Measurements from ENCODE around the gene HSD17B11.
"Not testable (repeated sequence)": the region's sequence is repeated elsewhere in the genome, so short reads cannot be mapped to it uniquely, and the experiment has no call there.

The HSD17B11 gene

DNA sequence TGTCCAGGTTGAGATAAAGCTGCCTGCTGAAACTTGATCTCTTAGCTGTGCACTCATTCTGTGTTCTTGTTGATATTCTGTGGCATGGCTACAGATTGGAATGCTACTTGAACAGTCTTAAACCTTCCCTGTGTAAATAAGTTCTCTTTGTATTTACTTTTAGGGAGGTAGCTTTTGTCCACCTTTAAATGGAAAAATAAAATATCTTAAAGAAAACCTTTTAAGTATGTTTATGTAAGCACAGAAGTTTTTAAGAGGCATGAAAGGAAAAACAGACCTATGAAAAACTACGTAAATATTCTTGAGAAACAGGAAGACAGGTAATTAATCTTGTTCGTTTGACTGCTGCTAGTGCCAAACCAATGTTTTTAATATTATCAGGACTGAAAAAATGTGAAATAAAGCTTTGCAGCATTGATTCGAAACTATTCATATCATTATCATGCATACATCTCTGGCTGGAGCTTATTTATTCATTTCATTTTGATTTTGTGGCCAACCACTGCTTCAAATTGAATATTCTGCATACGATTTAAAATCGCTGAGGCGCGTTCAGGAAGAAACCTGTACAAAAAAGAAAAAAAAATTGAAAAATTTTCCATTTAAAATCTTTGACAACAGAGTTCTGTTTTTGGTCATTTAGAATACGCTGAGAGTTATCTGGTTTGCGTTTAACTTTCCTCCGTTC, 86.1 kb downstream of the HSD17B11 start:
- DNase-seq: no peak

DNA sequence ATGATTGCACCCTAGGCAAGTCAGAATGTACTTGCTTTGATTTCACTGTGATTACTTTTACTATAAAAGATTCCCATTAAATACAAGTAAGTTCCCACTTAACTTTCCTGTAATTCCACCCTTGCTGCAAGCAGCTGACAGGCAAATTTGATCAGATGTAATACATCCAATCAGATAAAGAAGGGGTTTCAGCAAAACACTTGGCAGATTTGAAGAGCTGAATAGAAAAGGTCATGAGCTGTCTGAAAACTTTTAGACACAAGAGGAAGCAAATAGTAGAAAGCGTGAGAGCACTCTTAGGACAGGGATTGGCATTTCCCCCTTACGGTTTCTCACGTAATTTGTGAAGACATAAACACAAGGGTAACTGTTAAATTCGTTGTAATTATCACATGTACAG, 91.1 kb downstream of the HSD17B11 start:
- DNase-seq: no peak

DNA sequence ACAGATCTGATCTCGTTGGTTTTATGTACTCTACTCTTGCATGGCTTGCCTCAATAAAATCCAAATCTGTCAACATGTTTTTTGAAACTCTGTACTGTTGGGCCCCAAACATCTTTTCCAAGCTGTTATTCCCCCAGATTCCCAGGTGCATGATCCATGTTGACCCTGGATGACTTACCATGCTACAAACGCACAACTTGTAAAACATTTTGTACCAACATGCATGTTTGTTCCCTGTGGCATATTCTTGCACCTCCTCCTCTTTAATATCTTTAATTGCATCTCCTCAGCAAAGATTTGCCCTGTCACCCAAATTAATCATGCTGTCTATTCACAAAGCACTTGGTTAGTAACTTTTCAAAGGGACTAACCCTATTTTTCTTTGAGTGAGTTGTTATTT, 92.6 kb downstream of the HSD17B11 start:
- DNase-seq: no peak

DNA sequence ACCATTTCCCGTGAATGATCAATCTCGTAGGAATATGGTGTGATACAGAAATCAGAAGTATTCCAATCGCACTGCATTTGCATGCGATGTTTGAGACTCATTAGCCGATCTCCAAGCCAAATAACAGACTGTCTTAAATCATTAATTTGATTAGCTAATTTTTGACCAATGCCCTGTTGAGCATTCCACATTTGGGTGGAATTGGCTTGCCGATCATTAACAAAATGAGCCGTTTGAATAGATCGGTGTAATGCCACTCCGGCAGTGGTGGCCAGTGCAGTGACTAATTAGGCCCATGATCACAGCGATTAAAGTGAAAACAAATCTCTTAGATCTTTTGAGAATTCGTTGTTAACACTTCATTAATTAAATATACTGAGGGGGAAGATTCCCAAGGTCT, 96.1 kb downstream of the HSD17B11 start:
- not testable (repeated sequence) for DNase-seq

DNA sequence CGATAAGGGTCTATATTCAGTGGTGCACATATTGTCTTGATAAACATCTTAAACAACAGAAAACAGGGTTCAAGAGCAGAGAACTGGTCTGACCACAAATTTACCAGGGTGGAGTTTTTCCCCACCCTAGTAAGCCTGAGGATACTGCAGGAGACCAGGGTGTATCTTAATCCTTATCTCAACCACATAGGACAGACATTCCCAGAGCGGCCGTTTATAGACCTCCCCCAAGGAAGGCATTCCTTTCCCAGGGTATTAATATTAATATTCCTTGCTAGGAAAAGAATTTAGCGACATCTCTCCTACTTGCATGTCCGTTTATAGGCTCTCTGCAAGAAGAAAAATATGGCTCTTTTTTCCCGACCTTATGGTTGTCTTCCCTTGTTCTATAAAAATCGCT, 97.1 kb downstream of the HSD17B11 start:
- not testable (repeated sequence) for DNase-seq

DNA sequence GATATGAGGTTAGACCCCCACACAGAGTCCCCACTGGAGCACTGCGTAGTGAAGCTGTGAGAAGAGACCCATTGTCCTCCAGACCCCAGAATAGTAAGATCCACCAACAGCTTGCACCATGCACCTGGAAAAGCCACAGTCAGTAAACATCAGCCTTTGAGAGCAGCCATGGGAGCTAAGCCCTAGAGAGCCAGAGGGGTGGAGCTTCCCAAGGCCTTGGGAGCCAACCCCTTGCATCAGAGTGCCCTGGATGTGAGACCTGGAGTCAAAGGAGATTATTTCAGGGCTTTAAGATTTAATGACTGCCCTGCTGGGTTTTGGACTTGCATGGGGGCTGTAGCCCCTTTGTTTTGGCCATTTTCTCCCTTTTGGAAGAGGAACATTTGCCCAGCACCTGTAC, 104.0 kb downstream of the HSD17B11 start:
- no peak for DNase-seq

Measured in NCI-H345 (cell line).